Measurements from ENCODE around the gene ABCC10. TPM values are rescaled to one million over a fixed set of nuclear protein-coding genes. Genes with fewer than 3 reads are reported as not detected.

The ABCC10 gene
- total RNA-seq, 1 experiment from 2014 or later, result 31.8 TPM

GRCh38 chr6:43495409-43495941 is 68.1 kb downstream of the ABCC10 start:
- Histone ChIP-seq H2BK12ac (ENCODE audit: insufficient read length, low read depth, low read length) (no peak overlapping the region), H3K56ac (ENCODE audit: insufficient read length, low read depth, low read length) (no peak overlapping the region), H3K4me2 (ENCODE audit: insufficient read depth, insufficient read length, low read length) (no peak overlapping the region), H3K9ac (ENCODE audit: extremely low read depth, insufficient read length, low read length) (no peak overlapping the region), H3K27me3 (ENCODE audit: insufficient read depth, low read length) (no peaks in the 10 kb centered on the region), H3K27ac (ENCODE audit: insufficient read length, low read depth, low read length) (no peak overlapping the region), H4K8ac (replicated peaks; ENCODE audit: insufficient read length, low read depth, low read length) (no peak overlapping the region), H3T11ph (ENCODE audit: low read length) (no peak overlapping the region), H2BK5ac (ENCODE audit: insufficient read length, low read length) (no peak overlapping the region), H2AK5ac (ENCODE audit: insufficient read length, low read length) (no peak overlapping the region), H4K5ac (ENCODE audit: insufficient read length, low read depth, low read length) (no peak overlapping the region), H3K79me1 (ENCODE audit: insufficient read depth, low read depth, low read length, poor library complexity, severe bottlenecking) (peaks cover 5% of the 10 kb centered on the region), H2AFZ (ENCODE audit: low read length) (no peak overlapping the region), H3K23ac (ENCODE audit: insufficient read length, low read depth, low read length) (no peak overlapping the region), H2BK120ac (ENCODE audit: low read depth, low read length, poor library complexity, severe bottlenecking) (no peak overlapping the region), H3K79me2 (ENCODE audit: insufficient read depth, low read length) (no peaks in the 10 kb centered on the region; the same call in 1 of the 2 replicates), H4K91ac (ENCODE audit: insufficient read length, low read depth, low read length) (no peak overlapping the region), H3K14ac (ENCODE audit: insufficient read depth, low read length) (no peak overlapping the region; the same call in 1 of the 2 replicates), H2BK15ac (ENCODE audit: low read depth, low read length) (no peak overlapping the region), H3K4me1 (ENCODE audit: insufficient read depth, low read length) (peaks cover 6% of the 10 kb centered on the region; the same call in 1 of the 2 replicates), H3K9me3 (ENCODE audit: control insufficient read depth, low read depth, low read length) (no peaks in the 10 kb centered on the region), H2BK20ac (ENCODE audit: low read depth, low read length, poor library complexity, severe bottlenecking) (no peak overlapping the region), H4K20me1 (ENCODE audit: control insufficient read depth, insufficient read depth, insufficient read length) (peaks cover 2% of the 10 kb centered on the region), H3K4ac (ENCODE audit: low read depth, low read length) (no peak overlapping the region), H3K18ac (ENCODE audit: insufficient read length, low read depth, low read length) (no peak overlapping the region), H3K23me2 (ENCODE audit: insufficient read length, low read depth, low read length, poor library complexity, severe bottlenecking) (no peaks in the 10 kb centered on the region)
- TF ChIP-seq, protein P1, sequence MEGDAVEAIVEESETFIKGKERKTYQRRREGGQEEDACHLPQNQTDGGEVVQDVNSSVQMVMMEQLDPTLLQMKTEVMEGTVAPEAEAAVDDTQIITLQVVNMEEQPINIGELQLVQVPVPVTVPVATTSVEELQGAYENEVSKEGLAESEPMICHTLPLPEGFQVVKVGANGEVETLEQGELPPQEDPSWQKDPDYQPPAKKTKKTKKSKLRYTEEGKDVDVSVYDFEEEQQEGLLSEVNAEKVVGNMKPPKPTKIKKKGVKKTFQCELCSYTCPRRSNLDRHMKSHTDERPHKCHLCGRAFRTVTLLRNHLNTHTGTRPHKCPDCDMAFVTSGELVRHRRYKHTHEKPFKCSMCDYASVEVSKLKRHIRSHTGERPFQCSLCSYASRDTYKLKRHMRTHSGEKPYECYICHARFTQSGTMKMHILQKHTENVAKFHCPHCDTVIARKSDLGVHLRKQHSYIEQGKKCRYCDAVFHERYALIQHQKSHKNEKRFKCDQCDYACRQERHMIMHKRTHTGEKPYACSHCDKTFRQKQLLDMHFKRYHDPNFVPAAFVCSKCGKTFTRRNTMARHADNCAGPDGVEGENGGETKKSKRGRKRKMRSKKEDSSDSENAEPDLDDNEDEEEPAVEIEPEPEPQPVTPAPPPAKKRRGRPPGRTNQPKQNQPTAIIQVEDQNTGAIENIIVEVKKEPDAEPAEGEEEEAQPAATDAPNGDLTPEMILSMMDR (conservative IDR thresholded peaks at IDR 0.05), result peak; percentile 25; the same call in 2 of the 3 replicates
- H3K36me3 Mint-ChIP-seq (ENCODE audit: insufficient read depth in 1 of 3, low read depth in 3 of 3), result peaks cover 5 to 29% (median 27%) of the 10 kb centered on the region in 3 experiments; a peak in 6 of 7 replicates
- no peak overlapping the region; a peak in 1 of 5 replicates for H3K4me3 Mint-ChIP-seq
- peak overlapping the region; percentile 65 to 94 (median 77); a peak in 6 of 7 replicates for H3K27ac Mint-ChIP-seq
- peaks cover 30% of the 10 kb centered on the region in 2 experiments for H3K4me1 Mint-ChIP-seq
- no peaks in the 10 kb centered on the region for H3K27me3 Mint-ChIP-seq (ENCODE audit: low read depth)
- H3K9me3 Mint-ChIP-seq, result no peaks in the 10 kb centered on the region
- no CpG with 5 or more reads among the region's 4 CpGs for WGBS (ENCODE audit: extremely low coverage, insufficient read length, low lambda C conversion rate)
- DNase-seq, result no peak
